ENCODE results near the gene CRYBB3. TPM values are rescaled to one million over a fixed set of nuclear protein-coding genes. Genes with fewer than 3 reads are reported as not detected.

Gene CRYBB3
- total RNA-seq, 1 experiment from 2014 or later, result 0.64 TPM

Other genes with a start within 250 kb of the CRYBB3 start
- 36.8 TPM for gene KIAA1671, start 247.1 kb upstream of the CRYBB3 start, total RNA-seq (2021; ENCODE audit: unreplicated experiment)
- not detected for gene CRYBB2, start 19.8 kb downstream of the CRYBB3 start, total RNA-seq (2021; ENCODE audit: unreplicated experiment)

All from HCT116 (cell line).